GOT3 (cell line): Measurements from ENCODE around the gene RHBDL3.

Source experiments
- DNase-seq: peaks from one replicate; lab custom pipeline; 2025; ENCODE audit warnings: mixed read lengths; lab: John Stamatoyannopoulos, UW

RHBDL3 gene

GRCh38 chr17:32357615-32358014 lies 92.0 kb downstream of the RHBDL3 start:
- DNase-seq: no peak

- DNase-seq: no peak
Observed at GRCh38 chr17:32361270-32361669, 95.6 kb downstream of the RHBDL3 start.

GRCh38 chr17:32370426-32370825 lies 104.8 kb downstream of the RHBDL3 start:
- DNase-seq: no peak
